HG03064 (cell line): ENCODE measurements around the gene TRAF7.

Experiments used
- ATAC-seq: cut with Tn5 transposase; IDR thresholded peaks from one replicate; pipeline ENCODE4 v1.9.1; 2021; ENCODE audit warnings: low read depth; ENCODE audit not compliant: unreplicated experiment

The TRAF7 gene

GRCh38 chr16:2147378-2147777 is 8.2 kb upstream of the TRAF7 start:
- no peak for ATAC-seq

GRCh38 chr16:2147981-2148671 is 7.5 kb upstream of the TRAF7 start, which contains the start of gene RAB26:
RAB26 (plus strand) TSS chr16:2148625; CDS start chr16:2148784, 159 bp downstream.
- no peak for ATAC-seq

- no peak for ATAC-seq
Measured at GRCh38 chr16:2148714-2149629, 6.6 kb upstream of the TRAF7 start.

DNA sequence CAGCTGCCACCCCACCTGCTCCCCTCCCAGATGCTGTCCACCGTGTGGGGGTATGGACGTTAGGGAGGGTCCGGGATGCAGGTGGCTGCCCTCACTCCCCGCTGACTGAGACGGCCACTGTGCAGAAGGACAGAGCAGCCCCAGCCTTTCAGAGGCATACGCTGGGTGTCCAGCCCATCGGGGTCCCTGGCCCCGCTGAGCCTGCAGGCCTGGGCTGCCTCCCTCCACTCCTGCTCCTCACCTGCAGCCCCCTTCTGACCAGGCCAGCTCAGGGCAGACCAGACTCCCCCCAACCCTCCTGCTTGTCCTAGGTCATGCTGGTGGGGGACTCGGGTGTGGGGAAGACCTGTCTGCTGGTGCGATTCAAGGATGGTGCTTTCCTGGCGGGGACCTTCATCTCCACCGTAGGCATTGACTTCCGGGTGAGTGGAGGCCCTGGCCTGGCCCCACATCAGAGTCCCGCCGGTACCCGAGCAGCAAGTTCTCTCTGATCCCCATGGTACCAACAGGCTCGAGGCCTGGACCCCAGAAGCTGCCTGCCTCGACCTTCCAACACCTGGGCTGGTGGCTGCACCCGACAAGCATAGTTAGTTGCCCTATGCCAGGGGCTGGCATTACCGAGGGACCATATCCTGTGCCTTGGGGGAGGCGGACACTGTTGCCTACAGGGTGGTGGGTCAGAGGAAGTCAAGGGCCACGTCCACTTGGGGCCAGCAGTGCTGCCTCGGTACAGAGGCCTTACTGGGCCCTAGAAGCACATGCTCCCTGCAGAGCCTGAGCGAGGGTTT is 5.8 kb upstream of the TRAF7 start:
- no peak for ATAC-seq

- ATAC-seq: no peak
Measured at GRCh38 chr16:2150418-2151187, 5.0 kb upstream of the TRAF7 start.

GRCh38 chr16:2151188-2152091 is 4.1 kb upstream of the TRAF7 start:
- no peak for ATAC-seq

GRCh38 chr16:2152695-2153506 is 2.7 kb upstream of the TRAF7 start:
- ATAC-seq: no peak

GRCh38 chr16:2154533-2155090 is 970 bp upstream of the TRAF7 start:
- ATAC-seq: no peak

GRCh38 chr16:2155977-2156848 is 631 bp downstream of the TRAF7 start:
- ATAC-seq: no peak

DNA sequence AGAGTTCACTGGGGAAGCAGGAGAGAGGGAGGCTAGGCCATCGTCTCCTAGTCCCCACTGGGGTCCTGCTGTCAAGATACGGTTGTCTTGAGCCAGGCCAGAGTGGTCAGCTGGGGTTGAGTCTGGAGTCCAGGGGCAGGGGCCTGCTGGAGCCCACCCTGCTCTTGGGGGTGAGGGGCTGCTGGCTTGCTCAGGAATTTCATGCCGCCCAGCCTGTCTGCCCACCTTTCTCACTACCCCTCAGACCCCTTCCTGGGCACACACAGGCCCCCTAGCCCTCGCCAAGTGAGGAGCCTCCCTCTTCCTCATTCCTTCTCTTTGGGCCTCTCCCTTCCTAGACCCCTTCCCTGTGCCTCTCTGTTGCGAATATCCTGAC is 1.3 kb downstream of the TRAF7 start:
- ATAC-seq: no peak

DNA sequence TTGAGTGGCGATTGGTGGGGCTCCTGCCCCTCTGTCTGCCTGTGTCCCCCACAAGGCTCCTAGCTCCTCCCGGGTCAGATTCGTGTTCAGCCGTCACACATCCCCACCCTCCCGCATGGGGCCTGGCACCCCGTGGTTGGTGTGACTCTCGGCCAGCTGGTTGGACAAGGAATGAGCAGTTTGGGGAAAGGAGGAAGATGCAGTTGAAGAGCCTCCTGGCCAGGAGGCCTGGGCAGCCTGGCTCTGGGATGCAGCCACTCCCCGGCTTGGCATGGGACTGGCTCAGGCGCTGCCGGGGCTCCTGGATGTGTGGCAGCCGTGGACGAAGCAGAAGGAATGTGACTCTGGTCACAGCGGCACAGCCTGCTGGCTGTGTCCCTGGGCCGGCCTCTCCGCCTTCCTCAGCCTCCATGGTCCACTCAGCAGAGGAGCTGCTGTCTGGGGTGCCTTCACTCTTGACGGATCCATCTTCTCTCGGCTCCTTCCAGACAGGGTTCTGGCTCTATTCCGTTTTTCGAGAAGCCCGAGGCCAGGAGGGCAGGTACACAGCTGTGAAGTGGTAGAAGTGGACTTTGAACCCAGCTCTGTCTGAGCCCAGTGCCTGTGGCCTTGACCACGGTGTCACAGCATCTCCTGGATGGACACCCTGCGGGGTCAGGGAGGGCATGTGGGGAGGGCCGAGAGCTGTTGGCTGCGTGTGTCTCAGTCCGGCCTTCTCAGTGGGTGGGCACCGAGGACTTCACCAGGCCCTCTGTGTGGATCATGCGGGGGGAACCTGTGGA is 2.1 kb downstream of the TRAF7 start:
- ATAC-seq: no peak

DNA sequence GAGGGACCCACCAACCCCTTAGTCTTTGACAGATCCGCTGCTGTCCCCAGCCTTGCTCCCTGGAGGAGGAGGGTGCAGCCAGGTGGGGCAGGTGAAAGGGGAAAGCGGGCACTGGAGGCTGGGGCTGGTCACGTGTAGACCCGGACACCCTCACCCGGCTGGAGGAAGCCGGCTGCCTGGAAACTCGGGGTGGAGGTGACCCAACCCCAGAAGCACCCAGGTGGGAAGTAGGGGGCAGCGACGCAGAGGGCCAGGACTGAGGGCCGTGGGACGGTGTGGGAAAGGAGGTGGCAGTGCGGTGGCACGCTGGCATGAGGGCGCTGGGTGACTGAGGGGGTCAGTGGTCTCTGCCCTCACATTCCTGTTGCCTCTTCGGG is 2.7 kb downstream of the TRAF7 start:
- no peak for ATAC-seq

DNA sequence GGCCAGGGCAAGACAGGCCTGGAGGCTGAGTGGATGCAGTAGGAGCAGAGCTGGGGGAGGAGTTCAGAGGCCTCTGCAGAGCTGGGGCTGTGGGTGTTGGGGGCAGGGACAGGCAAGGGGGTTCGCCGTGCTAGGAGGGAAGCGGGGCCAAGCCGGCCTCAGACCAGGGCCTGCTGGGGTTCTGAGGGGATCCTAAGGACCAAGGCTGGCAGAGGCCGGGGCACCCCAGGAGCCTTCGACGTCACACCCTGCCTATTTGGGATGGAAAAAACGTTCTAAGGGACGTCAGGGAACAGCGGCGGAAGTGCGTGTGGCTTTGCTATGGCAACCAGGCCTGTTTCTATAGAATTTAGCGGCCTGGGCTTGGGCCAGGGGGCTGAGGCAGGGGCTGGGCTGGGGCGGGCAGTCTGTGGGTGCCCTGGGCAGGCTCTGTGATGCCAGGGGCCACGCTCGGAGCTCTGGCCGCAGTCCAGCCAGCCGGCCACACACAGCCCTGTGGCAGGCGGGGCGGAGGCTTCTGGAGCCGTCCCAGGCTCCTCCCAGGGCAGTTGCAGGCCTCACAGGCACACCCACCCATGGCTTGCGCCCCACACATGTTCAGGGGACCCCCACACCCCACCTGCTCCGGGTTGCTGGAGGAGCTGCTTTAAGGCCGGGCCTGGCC is 3.7 kb downstream of the TRAF7 start:
- no peak for ATAC-seq

GRCh38 chr16:2160915-2161551 is 5.5 kb downstream of the TRAF7 start:
- ATAC-seq: no peak

DNA sequence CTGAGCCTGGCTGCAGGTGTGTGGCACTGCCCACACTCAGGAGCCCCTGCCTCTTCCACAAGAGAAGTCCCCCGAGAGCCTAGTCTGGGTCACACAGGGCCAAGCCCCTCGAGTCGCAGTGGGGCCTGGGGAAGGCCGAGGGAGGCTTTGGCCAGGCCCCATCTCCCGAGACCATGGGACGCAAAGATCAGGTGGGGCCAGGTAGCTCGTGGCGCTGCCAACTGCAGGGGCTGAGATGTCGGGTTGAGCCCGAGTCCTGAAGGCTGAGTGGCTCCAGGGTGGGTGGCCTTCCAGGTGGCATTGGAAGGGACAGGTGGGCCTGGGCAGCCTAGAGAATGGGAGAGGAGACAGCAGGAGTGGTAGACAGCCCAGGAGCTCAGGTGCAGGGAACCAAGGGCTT is 6.3 kb downstream of the TRAF7 start:
- ATAC-seq: no peak
